ENCODE measurements around the gene DCAF10.

The DCAF10 gene

GRCh38 chr9:37800631-37801286, at the start of gene DCAF10:
TSS of gene DCAF10 (plus strand) at chr9:37800797. CDS start at chr9:37800867, 70 bp downstream.
- in situ Hi-C loops (cut with MboI; ENCODE audit: low sequenced_read_pairs), result no loop called here

GRCh38 chr9:37751186-37751585, 49.4 kb upstream of the DCAF10 start:
- in situ Hi-C loops (cut with MboI; ENCODE audit: low sequenced_read_pairs), result loop anchor here (25.0 kb wide), 1 partner anchor 264 kb away; the partner anchor contains the start of gene POLR1E

GRCh38 chr9:37751704-37752103, 48.9 kb upstream of the DCAF10 start:
- in situ Hi-C loops (cut with MboI; ENCODE audit: low sequenced_read_pairs), result loop anchor here (25.0 kb wide), 1 partner anchor 264 kb away; the partner anchor contains the start of gene POLR1E

GRCh38 chr9:37752112-37752511, 48.5 kb upstream of the DCAF10 start:
- in situ Hi-C loops (cut with MboI; ENCODE audit: low sequenced_read_pairs), result loop anchor here (25.0 kb wide), 1 partner anchor 265 kb away; the partner anchor contains the start of gene POLR1E

GRCh38 chr9:37752642-37753488, 47.7 kb upstream of the DCAF10 start:
- in situ Hi-C loops (cut with MboI; ENCODE audit: low sequenced_read_pairs), result loop anchor here (25.0 kb wide), 1 partner anchor 266 kb away; the partner anchor contains the start of gene POLR1E

- in situ Hi-C loops (cut with MboI; ENCODE audit: low sequenced_read_pairs), result loop anchor here (25.0 kb wide), 1 partner anchor 266 kb away; the partner anchor contains the start of gene POLR1E
Measured at GRCh38 chr9:37753489-37754190, 47.0 kb upstream of the DCAF10 start, which contains the start of gene TRMT10B. TSS of gene TRMT10B (plus strand) at chr9:37753805. CDS start at chr9:37761932, 8,127 bp downstream.

GRCh38 chr9:37758747-37759146, 41.9 kb upstream of the DCAF10 start:
- in situ Hi-C loops (cut with MboI; ENCODE audit: low sequenced_read_pairs), result loop anchor here (25.0 kb wide), 1 partner anchor 271 kb away; the partner anchor contains the start of gene POLR1E

GRCh38 chr9:37760416-37761161, 40.0 kb upstream of the DCAF10 start:
- in situ Hi-C loops (cut with MboI; ENCODE audit: low sequenced_read_pairs), result loop anchor here (25.0 kb wide), 1 partner anchor 273 kb away; the partner anchor contains the start of gene POLR1E

GRCh38 chr9:37761511-37761910, 39.1 kb upstream of the DCAF10 start:
- in situ Hi-C loops (cut with MboI; ENCODE audit: low sequenced_read_pairs), result loop anchor here (25.0 kb wide), 1 partner anchor 274 kb away; the partner anchor contains the start of gene POLR1E

- in situ Hi-C loops (cut with MboI; ENCODE audit: low sequenced_read_pairs), result loop anchor here (25.0 kb wide), 1 partner anchor 278 kb away; the partner anchor contains the start of gene POLR1E
Measured at GRCh38 chr9:37765263-37765662, 35.3 kb upstream of the DCAF10 start.

GRCh38 chr9:37769306-37769705, 31.3 kb upstream of the DCAF10 start:
- in situ Hi-C loops (cut with MboI; ENCODE audit: low sequenced_read_pairs), result loop anchor here (25.0 kb wide), 1 partner anchor 282 kb away; the partner anchor contains the start of gene POLR1E

- in situ Hi-C loops (cut with MboI; ENCODE audit: low sequenced_read_pairs), result loop anchor here (25.0 kb wide), 1 partner anchor 283 kb away; the partner anchor contains the start of gene POLR1E
Measured at GRCh38 chr9:37769995-37770394, 30.6 kb upstream of the DCAF10 start.

- in situ Hi-C loops (cut with MboI; ENCODE audit: low sequenced_read_pairs), result no loop called here
Measured at GRCh38 chr9:37775216-37775919, 25.2 kb upstream of the DCAF10 start.

GRCh38 chr9:37776328-37776727, 24.3 kb upstream of the DCAF10 start:
- in situ Hi-C loops (cut with MboI; ENCODE audit: low sequenced_read_pairs), result no loop called here

GRCh38 chr9:37778534-37778933, 22.1 kb upstream of the DCAF10 start:
- in situ Hi-C loops (cut with MboI; ENCODE audit: low sequenced_read_pairs), result no loop called here

GRCh38 chr9:37784291-37784615, 16.3 kb upstream of the DCAF10 start:
- in situ Hi-C loops (cut with MboI; ENCODE audit: low sequenced_read_pairs), result no loop called here

GRCh38 chr9:37784616-37785483, 15.7 kb upstream of the DCAF10 start, which contains the start of gene EXOSC3:
TSS of gene EXOSC3 (minus strand) at chr9:37785064. CDS start at chr9:37785044, 20 bp downstream.
- in situ Hi-C loops (cut with MboI; ENCODE audit: low sequenced_read_pairs), result no loop called here

GRCh38 chr9:37787059-37787458, 13.5 kb upstream of the DCAF10 start:
- in situ Hi-C loops (cut with MboI; ENCODE audit: low sequenced_read_pairs), result no loop called here

All from HL-60/S4 treated with retinoic acid at 250 ng/mL for 4 days and 3 days (cell line).